MCF 10A (cell line): ENCODE results near the gene MSANTD4. TPM values are rescaled to one million over a fixed set of nuclear protein-coding genes. Genes with fewer than 3 reads are reported as not detected.

Source experiments
- BruUV-seq: library from RNA; stranded (reverse); fragments of 400-500 nt; replicated peaks from 2 replicates; lab custom pipeline; 2021; lab: Mats Ljungman, UMichigan
- CTCF ChIA-PET: fragments of 300-600 bp; sonication (Branson Sonifier 250); formaldehyde crosslinking; extraction: SDS; loops from one replicate; lab custom pipeline; 2021; ENCODE audit warnings: antibody characterized with exemption, inconsistent platforms; lab: Yijun Ruan, JAX
- POLR2A ChIA-PET: fragments of 300-600, 350-650 bp; sonication (Branson Sonifier 250); formaldehyde crosslinking; extraction: SDS; loops from one replicate; lab custom pipeline; 2020; ENCODE audit warnings: antibody characterized with exemption, inconsistent platforms; lab: Yijun Ruan, JAX
- DNase-seq: peaks from one replicate; pipeline ENCODE4 v3.0.0-alpha.2; 2018; ENCODE audit not compliant: unreplicated experiment
- H3K27ac Mint-ChIP-seq: one replicate; pipeline ENCODE4 v1.8.0; 2022; ENCODE audit warnings: mild to moderate bottlenecking, low read depth, mixed read lengths; ENCODE audit not compliant: unreplicated experiment
- H3K27me3 Mint-ChIP-seq: one replicate; pipeline ENCODE4 v1.8.0; 2022; ENCODE audit warnings: mixed read lengths; ENCODE audit not compliant: insufficient read depth, unreplicated experiment
- H3K36me3 Mint-ChIP-seq: one replicate; pipeline ENCODE4 v1.8.0; 2022; ENCODE audit warnings: mild to moderate bottlenecking, moderate library complexity, mixed read lengths; ENCODE audit not compliant: insufficient read depth, unreplicated experiment
- H3K4me1 Mint-ChIP-seq: one replicate; pipeline ENCODE4 v1.8.0; 2022; ENCODE audit warnings: mixed read lengths; ENCODE audit not compliant: insufficient read depth, unreplicated experiment
- H3K4me3 Mint-ChIP-seq: one replicate; pipeline ENCODE4 v1.8.0; 2022; ENCODE audit warnings: mild to moderate bottlenecking, moderate library complexity, mixed read lengths; ENCODE audit not compliant: unreplicated experiment
- H3K9me3 Mint-ChIP-seq: one replicate; pipeline ENCODE4 v1.8.0; 2022; ENCODE audit warnings: mixed read lengths; ENCODE audit not compliant: unreplicated experiment
- CTCF ChIP-seq: fragments of 200-600 bp; IDR thresholded peaks from one replicate; pipeline ENCODE4 v1.8.0; 2022; ENCODE audit warnings: antibody characterized with exemption, mild to moderate bottlenecking; ENCODE audit not compliant: unreplicated experiment
- intact Hi-C: fragments of 100-400 bp; cut with micrococcal nuclease; formaldehyde crosslinking; loops from 2 replicates; pipeline ENCODE4 v1.14.1; 2022
- total RNA-seq: library from RNA; stranded (reverse); gene quantifications from 2 replicates; pipeline ENCODE4 v1.2.3, GENCODE V29; 2022

MSANTD4 gene
- total RNA-seq, 1 experiment from 2014 or later = 31.2 TPM

DNA sequence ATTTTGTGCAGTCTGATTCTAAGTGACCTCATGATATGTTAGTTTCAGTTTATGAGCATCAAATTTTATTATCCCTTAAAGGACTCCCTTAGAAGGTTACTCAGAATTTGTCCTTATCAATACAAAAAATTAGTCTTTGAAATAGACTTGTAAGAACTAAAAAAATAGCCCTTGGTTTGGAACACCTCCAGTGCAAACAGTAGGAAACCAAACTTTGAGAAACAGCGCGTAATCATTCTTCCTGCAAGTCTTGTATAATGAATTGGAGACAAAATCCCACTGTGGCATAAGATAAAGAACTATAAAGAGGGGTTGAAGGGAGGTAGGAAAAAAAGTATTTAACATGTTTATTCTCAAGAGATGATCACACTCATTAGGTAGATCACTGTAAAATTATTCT, 10.8 kb upstream of the MSANTD4 start:
- Mint-ChIP-seq H3K27ac (no peak overlapping the region), H3K27me3 (no peaks in the 10 kb centered on the region), H3K4me1 (peaks cover 7% of the 10 kb centered on the region), H3K36me3 (no peaks in the 10 kb centered on the region), H3K9me3 (no peaks in the 10 kb centered on the region), H3K4me3 (no peak overlapping the region)
- DNase-seq = no peak
- CTCF ChIA-PET = no interaction called here
- POLR2A ChIA-PET = interaction anchor here (0.6 to 4.2 kb wide), 3 partner anchors 12 to 123 kb away, joined by 3 to 28 read pairs (median 3); partner anchors contain the start of genes AASDHPPT and KBTBD3
- intact Hi-C loops = no loop called here
- BruUV-seq = no TSS peak
- no peak for TF ChIP-seq CTCF

- POLR2A ChIA-PET = interaction anchor here (2.2 to 4.2 kb wide), 2 partner anchors 9 to 46 kb away, joined by 5 to 28 read pairs; partner anchors contain the start of genes AASDHPPT, KBTBD3 and MSANTD4
- BruUV-seq = no TSS peak
Observed at GRCh38 chr11:106031936-106032335, 9.9 kb upstream of the MSANTD4 start.

GRCh38 chr11:106031202-106031810, 9.3 kb upstream of the MSANTD4 start:
- H3K9me3 Mint-ChIP-seq = no peaks in the 10 kb centered on the region
- BruUV-seq = no TSS peak
- ChIA-PET CTCF (interaction anchor here (0.6 to 1.9 kb wide), 2 partner anchors 11 to 29 kb away, joined by 3 to 4 read pairs; no protein-coding TSS in a partner anchor), POLR2A (interaction anchor here (2.2 to 4.2 kb wide), 2 partner anchors 9 to 46 kb away, joined by 5 to 28 read pairs; partner anchors contain the start of genes AASDHPPT, KBTBD3 and MSANTD4)
- TF ChIP-seq CTCF = no peak
- peak overlapping the region; percentile 80 for H3K27ac Mint-ChIP-seq
- H3K4me1 Mint-ChIP-seq = peaks cover 7% of the 10 kb centered on the region
- no peak overlapping the region for H3K4me3 Mint-ChIP-seq
- H3K27me3 Mint-ChIP-seq = no peaks in the 10 kb centered on the region
- intact Hi-C loops = no loop called here
- DNase-seq = peak; percentile 28
- H3K36me3 Mint-ChIP-seq = no peaks in the 10 kb centered on the region

More at GRCh38 chr11:106031936-106032335, 9.9 kb upstream of the MSANTD4 start:
- Mint-ChIP-seq H3K27ac (peak overlapping the region; percentile 80), H3K36me3 (no peaks in the 10 kb centered on the region), H3K9me3 (no peaks in the 10 kb centered on the region), H3K4me1 (peaks cover 7% of the 10 kb centered on the region), H3K4me3 (no peak overlapping the region), H3K27me3 (no peaks in the 10 kb centered on the region)
- intact Hi-C loops = no loop called here
- no peak for TF ChIP-seq CTCF
- CTCF ChIA-PET = interaction anchor here (0.6 kb wide), 1 partner anchor 1270 kb away, joined by 3 read pairs; no protein-coding TSS in a partner anchor
- DNase-seq = no peak

DNA sequence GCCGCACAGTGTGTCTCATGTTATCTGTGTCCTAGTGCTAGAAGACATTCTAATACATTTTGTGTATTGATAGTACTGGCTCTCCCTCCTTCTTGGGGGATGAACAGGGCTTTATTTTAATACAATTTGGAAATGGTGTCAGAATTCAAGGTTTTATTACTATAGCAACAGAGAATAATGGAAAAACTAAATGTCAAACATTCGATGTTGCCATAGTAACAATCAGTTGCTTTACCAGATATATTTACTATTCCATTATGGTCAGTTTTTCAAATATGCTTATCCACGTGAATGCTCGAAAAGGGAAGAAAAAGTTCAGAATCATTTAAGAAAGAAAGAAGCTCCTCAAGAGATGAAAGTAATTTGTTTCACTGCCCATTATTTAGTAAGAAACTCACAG, 8.6 kb upstream of the MSANTD4 start:
- POLR2A ChIA-PET = interaction anchor here (0.8 to 4.2 kb wide), 3 partner anchors 8 to 47 kb away, joined by 4 to 28 read pairs (median 5); partner anchors contain the start of genes AASDHPPT, KBTBD3 and MSANTD4
- Mint-ChIP-seq H3K27ac (no peak overlapping the region), H3K4me1 (peaks cover 7% of the 10 kb centered on the region), H3K27me3 (no peaks in the 10 kb centered on the region), H3K36me3 (no peaks in the 10 kb centered on the region), H3K4me3 (no peak overlapping the region), H3K9me3 (no peaks in the 10 kb centered on the region)
- BruUV-seq = no TSS peak
- DNase-seq = no peak
- no peak for TF ChIP-seq CTCF
- intact Hi-C loops = no loop called here
- CTCF ChIA-PET = interaction anchor here (0.6 to 1.9 kb wide), 2 partner anchors 10 to 29 kb away, joined by 3 to 4 read pairs; no protein-coding TSS in a partner anchor
